Activated CD8-positive, alpha-beta memory T cell treated with anti-CD3 and anti-CD28 coated beads, Interleukin-2, amount 50 U/mL, for 48 hours (primary cell): ENCODE results near the gene SIDT2.
"Not testable (repeated sequence)": the region's sequence is repeated elsewhere in the genome, so short reads cannot be mapped to it uniquely, and the experiment has no call there.

Source experiments
- DNase-seq: peaks from one replicate; pipeline ENCODE4 v3.0.0-alpha.2; 2020

Gene SIDT2

DNA sequence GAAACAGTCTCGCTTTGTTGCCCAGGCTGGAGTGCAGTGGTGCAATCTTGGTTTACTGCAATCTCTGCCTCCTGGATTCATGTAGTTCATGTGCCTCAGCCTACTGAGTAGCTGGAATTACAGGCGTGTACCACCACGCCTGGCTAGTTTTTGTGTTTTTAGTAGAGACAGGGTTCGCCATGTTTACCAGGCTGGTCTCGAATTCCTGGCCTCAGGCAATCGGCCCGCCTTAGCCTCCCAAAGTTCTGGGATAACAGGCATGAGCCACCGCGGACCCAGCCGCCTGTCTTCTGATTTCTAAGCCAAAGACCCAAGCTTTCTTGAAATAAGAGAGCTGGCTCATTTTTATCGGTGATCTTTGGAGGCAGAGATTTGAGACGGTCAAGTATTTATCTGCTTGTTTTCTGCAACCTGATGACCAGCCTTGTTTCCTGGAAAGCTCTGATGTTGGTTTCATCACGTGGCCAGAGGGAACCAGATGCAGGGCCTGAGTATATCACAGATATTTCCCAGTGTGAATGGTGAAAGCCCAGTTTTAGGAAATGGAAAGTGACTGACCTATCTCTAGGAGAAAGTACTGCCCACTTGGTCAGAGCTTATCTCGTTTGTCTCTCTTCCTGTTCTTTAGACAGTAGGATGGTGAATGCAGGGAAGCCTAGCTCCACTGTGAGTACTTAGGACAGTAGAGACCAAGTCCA lies 5.7 kb upstream of the SIDT2 start:
- no peak for DNase-seq

DNA sequence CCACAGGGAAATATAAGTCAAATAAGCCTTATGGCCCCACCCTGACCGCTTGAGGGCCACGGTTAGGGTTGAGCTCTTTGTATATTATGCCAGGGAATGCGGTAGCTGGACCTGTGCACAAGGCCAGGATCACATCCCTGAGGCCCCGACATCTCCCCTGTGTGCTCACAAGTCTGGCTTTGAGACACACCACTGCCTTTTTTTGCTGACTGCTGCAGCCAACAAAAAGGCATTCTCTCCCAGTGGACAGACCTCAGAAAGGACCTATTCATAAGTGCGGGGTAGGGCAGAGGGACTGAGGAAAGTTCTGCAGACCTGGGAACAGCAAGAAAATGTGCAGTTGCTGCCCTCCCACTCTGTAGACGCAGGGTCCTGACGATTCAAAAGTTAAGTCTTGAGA lies 3.4 kb upstream of the SIDT2 start:
- DNase-seq, result no peak

- no peak for DNase-seq
Observed at GRCh38 chr11:117175781-117176180, 2.8 kb upstream of the SIDT2 start.

GRCh38 chr11:117176186-117176585 lies 2.4 kb upstream of the SIDT2 start:
- DNase-seq, result no peak

- DNase-seq, result no peak
Observed at GRCh38 chr11:117177534-117178209, 871 bp upstream of the SIDT2 start.

DNA sequence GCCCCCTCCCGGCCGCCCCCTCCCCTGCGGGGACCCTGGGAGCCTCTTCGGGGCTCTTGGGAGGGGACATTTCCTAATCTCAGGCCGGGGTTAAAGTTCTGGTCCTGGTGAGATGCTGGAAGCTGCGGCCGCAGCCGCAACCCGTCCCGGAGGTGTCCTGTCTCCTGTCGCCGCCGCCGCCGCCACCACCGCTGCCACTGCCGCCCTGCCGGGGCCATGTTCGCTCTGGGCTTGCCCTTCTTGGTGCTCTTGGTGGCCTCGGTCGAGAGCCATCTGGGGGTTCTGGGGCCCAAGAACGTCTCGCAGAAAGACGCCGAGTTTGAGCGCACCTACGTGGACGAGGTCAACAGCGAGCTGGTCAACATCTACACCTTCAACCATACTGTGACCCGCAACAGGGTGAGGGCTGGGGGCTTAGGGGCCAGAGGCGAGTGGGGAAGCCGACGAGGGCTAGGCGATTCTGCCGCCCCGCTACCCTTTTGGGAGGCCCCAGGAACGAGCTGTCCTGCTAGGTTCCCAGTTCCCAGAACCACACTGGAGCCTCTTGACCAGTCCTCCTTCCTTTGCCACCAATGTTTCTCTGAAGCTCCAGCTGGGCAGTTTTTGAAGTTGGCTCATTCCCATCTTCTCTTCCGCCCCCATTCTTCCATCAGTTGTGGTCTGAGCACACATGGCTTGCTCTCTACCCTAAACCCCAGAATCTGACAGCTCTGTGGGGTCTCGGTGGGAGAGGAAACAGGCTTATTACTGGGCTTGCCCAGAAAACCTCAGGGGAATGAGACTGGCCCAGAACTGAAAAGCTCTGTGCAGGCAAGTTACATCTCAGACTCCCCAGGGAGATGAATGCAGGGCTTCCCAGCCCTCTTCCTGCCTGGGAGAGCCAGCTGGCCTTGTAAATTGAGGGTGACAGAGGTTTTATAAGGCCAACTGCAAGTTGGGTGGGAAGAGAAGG lies 781 bp downstream of the SIDT2 start:
- DNase-seq, result peak; percentile 78

- peak; percentile 48 for DNase-seq
Observed at GRCh38 chr11:117180020-117180419, 1.5 kb downstream of the SIDT2 start.

DNA sequence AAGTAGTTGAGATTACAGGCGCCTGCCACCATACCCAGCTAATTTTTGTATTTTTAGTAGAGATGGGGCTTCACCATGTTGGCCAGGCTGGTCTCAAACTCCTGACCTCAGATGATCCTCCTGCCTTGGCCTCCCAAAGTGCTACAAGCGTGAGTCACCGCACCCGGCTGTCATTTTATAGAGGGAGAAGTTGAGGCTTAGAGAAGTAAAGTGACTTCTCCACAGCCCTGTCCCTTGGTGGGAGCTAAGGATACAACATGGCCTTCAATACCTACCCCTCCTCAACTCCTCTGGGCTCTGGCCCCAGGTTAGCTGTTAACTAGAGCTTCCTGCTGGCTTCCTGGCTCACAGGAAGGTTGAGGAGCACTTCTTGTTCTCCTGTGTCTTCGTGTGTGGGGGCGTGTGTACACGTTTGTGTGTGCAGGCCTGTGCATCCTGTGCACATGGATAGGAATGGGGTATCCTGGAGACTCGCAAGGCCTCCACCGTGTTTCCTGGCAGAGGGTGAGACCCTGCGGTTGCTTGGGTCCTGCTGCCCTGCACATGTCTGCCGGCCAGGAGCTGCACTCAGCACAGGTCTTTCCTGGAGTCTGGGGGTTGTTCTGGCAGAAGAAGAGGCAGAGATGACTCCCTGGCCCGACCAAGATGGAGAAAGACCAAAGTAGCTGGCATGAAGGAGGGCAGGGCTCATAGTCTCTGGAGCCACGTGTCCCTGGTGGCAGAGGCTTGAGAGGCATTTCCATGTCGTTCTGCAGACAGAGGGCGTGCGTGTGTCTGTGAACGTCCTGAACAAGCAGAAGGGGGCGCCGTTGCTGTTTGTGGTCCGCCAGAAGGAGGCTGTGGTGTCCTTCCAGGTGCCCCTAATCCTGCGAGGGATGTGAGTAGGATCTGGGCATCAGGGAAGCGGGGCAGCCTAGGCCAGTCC lies 2.4 kb downstream of the SIDT2 start:
- DNase-seq, result peak; percentile 80

DNA sequence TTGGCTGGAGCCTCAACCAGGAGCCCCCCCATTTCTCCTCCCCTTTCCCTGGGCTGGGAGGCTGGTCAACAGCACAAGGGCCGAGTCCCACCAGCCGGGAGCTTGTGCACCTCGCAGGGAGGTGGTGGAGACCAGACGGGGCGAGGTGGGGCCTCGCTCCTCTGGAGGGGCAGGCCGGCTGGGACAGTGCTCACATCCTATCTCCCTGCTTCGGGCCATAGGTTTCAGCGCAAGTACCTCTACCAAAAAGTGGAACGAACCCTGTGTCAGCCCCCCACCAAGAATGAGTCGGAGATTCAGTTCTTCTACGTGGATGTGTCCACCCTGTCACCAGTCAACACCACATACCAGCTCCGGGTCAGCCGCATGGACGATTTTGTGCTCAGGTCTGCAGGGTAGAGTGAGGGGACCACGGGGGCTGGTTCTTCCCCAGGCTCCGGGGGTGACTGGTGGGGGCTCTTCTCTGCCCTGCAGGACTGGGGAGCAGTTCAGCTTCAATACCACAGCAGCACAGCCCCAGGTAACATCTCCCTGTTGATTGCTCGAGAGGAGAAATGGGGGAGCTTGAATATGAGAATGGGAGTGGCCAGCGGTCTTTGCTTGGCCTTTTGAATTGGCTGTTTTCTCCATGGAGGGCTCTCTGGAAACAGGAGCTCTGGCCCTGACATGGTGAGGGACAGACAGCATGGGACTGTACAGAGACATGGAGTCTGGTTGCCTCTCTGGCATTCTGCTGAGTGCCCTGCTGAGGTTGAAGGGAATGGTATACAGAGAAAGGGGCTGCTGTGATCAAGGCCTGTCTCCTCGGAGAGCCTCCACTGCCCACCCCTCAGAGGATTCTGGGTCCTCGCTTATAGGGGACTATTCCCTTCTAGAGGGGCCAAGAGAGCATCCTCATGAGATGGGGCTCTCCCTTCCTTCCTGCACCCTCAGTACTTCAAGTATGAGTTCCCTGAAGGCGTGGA lies 3.3 kb downstream of the SIDT2 start:
- DNase-seq, result peak; percentile 46

DNA sequence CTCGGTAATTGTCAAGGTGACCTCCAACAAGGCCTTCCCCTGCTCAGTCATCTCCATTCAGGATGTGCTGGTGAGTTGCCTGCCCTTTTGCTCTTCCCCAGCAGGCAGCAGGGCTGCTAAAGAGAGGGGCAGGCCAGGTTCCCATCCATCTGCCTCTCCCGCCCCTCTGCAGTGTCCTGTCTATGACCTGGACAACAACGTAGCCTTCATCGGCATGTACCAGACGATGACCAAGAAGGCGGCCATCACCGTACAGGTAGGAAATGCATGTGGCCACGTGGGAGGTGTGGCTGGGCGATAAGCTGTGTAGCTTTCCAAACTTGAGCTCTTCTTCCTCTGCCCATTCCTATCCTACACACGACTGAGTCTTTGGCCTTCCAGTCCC lies 4.0 kb downstream of the SIDT2 start:
- peak; percentile 39 for DNase-seq

DNA sequence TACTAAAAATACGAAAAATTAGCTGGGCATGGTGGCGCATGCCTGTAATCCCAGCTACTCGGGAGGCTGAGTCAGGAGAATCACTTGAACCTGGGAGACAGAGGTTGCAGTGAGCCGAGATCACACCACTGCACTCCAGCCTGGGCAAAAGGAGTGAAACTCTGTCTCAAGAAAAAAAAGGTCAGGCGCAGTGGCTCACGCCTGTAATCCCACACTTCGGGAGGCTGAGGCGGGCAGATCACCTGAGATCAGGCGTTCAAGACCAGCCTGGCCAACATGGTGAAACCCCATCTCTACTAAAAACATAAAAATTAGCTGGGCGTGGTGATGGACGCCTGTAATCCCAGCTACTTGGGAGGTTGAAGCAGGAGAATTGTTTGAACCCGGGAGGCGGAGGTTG lies 4.6 kb downstream of the SIDT2 start:
- DNase-seq, result not testable (repeated sequence)

- DNase-seq, result peak; percentile 43
Observed at GRCh38 chr11:117183724-117184349, 5.3 kb downstream of the SIDT2 start.

DNA sequence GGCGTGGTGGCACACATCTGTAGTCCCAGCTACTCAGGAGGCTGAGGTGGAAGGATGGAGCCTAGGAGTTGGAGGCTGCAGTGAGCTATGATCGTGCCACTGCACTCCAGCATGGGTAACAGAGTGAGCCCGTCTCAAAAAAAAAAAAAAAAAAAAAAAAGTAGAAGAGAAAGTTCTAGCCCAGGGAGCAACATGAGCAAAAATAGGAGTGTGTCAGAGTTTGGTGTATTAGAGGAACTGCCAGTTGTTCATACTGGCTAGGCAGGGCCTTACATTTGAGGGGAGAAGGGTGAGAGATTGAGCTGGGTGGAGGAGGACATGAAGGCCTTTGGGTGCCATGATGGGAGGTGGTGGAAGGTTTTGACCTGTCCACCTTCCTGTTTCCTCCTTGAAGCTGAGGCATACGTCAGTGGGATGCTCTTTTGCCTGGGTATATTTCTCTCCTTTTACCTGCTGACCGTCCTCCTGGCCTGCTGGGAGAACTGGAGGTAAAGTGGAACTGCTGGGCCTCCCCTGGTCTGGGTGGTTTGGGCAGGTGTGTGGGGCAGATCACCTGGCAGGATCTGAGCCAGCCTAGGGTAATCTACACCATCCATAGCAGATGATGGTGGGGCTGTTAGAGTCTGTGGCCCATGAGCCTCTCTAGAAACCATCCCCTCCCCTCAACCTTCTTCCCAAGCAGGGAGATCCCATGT lies 7.3 kb downstream of the SIDT2 start:
- peak; percentile 35 for DNase-seq

DNA sequence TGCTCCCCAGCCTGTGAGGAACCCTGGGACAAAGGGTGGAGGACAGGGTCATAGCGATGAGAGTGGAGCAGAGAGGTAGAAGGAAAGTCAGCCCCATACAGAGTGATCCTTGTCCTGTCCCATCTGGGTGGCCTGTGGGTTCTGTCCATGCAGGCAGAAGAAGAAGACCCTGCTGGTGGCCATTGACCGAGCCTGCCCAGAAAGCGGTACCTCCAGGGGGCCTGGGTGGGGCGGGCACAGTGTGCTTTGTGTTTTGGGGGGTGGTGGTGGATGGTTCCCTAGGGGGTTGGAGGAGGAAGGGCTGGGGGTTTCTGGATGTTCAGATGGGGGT lies 7.9 kb downstream of the SIDT2 start:
- no peak for DNase-seq

- DNase-seq, result peak; percentile 20
Observed at GRCh38 chr11:117187007-117187406, 8.5 kb downstream of the SIDT2 start.

- peak; percentile 41 for DNase-seq
Observed at GRCh38 chr11:117187428-117187798, 8.9 kb downstream of the SIDT2 start.

DNA sequence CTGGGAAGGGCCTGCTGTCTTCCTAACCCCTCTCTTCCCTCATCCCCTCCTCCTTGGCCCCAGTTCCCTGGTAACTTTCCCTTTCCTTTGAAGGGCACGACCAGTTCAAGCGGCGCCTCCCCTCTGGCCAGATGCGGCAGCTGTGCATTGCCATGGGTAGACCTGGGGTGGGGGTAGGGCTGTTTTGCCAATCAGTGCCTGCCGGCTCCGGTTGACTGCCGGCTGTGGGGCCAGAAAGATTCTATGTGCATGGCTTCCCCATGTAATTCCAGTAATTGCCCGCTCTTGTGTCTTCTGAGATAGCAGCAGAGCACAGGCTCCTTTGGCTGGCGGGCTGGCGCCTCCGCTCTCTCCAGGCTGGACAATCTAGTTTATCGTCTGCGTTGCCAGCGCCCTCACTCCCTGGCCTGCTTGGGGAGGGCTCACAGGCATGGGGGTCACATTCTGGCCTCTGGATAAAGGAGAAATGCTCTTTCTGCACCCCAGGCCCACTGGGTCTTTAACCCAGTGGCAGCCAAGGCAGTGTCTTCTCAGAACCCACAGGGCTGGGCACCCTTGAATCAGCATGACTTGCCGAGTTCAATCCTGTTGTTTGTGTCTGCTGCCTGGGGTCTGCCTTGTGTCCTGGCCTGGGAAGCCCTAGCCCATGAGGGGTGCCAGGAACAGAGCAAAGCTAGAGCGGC lies 9.4 kb downstream of the SIDT2 start:
- peak; percentile 50 for DNase-seq

GRCh38 chr11:117188620-117189081 lies 10.1 kb downstream of the SIDT2 start:
- DNase-seq, result no peak

- DNase-seq, result peak; percentile 42
Observed at GRCh38 chr11:117189191-117189940, 10.8 kb downstream of the SIDT2 start.
